ENCODE data around the gene PLGRKT.

GRCh38 chr9:5452286-5452609 is 14.5 kb upstream of the PLGRKT start:
- no peak for TF ChIP-seq NFIC (IDR thresholded peaks at IDR 0.05)
- no peak for TF ChIP-seq RAD21 (IDR thresholded peaks at IDR 0.05; ENCODE audit: low read depth)
- no peak for TF ChIP-seq EP300 (IDR thresholded peaks at IDR 0.05; ENCODE audit: borderline replicate concordance)
- TF ChIP-seq REST (IDR thresholded peaks at IDR 0.05; ENCODE audit: low read depth), result no peak
- TF ChIP-seq FOXM1 (IDR thresholded peaks at IDR 0.05; ENCODE audit: borderline replicate concordance, low read depth), result no peak
- no peak for TF ChIP-seq YY1 (IDR thresholded peaks at IDR 0.05; ENCODE audit: low read depth)
- TF ChIP-seq TAF1 (IDR thresholded peaks at IDR 0.05; ENCODE audit: low read depth), result no peak
- no peak for TF ChIP-seq CEBPB (IDR thresholded peaks at IDR 0.05)
